A204.1 (cell line): Measurements from ENCODE around the gene CD44.
"Not testable (repeated sequence)": the region's sequence is repeated elsewhere in the genome, so short reads cannot be mapped to it uniquely, and the experiment has no call there.

Source experiments
- FAIRE-seq: peaks from 2 replicates; lab custom pipeline; 2012; peaks lifted over from hg19 to GRCh38; lab: Jason Lieb, UNC

The CD44 gene

DNA sequence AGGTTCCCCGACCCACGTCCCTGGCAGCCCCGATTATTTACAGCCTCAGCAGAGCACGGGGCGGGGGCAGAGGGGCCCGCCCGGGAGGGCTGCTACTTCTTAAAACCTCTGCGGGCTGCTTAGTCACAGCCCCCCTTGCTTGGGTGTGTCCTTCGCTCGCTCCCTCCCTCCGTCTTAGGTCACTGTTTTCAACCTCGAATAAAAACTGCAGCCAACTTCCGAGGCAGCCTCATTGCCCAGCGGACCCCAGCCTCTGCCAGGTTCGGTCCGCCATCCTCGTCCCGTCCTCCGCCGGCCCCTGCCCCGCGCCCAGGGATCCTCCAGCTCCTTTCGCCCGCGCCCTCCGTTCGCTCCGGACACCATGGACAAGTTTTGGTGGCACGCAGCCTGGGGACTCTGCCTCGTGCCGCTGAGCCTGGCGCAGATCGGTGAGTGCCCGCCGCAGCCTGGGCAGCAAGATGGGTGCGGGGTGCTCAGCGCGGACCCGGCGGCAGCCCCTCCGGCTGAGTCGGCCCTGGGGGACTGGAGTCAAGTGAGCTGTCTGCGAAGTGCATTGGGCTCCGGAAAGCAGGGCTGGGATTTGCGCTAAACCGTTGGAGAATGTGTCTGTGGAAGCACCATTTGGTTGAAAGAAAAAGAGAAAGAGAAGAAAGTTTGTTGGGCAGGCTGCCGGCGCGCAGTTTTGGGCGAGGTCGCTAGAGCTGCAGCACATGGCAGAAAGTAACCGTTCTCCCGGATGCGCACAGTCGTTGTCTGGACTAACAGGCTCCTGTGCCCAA lies at the start of gene CD44:
Gene CD44 (plus strand): TSS at position 229 of the 779 bp plus-strand sequence. CDS start 133 bp downstream, at position 362.
- no peak for FAIRE-seq

DNA sequence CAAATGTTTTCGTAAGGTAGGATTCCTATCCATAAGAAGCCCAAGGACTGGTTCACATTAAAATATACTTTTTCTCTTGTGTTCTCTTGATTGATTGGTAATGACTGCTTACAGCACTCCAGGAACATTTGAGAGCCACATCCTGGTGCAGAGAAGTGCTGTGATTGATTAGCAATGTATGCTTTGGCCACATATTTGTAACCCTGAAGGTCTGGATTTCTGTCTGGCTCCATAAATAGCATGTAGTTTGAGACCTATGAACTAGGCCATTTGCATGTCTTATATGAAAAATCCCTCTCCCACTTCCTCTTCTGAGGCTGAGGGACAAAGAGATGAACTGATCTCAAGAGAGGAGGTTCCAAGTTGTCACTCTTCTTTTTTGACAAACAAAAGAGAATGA lies 49.3 kb upstream of the CD44 start:
- no peak for FAIRE-seq

DNA sequence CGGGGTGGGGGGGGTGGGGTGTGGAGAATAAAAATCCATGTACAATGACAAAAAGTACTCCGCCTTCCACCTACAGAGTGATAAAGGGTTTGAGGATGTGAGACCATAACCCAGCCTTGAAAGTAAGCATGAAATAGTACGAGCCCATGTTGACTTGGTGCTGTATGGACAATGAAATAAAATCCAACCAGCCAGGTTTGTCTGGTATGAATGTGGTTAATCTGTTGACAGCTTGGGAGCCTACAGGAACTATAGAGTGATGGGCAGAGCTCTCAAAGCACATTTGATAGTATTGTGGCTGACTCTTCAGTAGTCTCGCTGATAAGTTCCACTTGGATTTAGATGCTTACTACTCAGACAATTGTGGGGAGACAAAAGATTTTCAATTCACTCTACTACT lies 48.8 kb upstream of the CD44 start:
- FAIRE-seq, result no peak

DNA sequence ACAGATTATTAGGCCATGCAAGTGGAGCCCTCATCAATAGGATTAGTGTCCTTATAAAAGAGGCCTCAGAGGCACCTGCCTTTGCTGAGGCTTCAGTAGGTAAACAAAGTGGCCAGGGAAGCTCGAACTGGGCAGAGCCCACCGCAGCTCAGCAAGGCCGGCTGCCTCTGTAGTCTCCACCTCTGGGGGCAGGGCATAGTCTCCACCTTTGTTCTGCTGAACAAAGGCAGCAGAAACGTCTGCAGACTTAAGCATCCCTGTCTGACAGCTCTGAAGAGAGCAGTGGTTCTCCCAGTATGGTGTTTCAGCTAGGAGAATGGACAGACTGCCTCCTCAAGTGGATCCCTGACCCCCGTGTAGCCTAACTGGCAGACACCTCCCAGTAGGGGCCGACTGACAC lies 48.0 kb upstream of the CD44 start:
- not testable (repeated sequence) for FAIRE-seq

DNA sequence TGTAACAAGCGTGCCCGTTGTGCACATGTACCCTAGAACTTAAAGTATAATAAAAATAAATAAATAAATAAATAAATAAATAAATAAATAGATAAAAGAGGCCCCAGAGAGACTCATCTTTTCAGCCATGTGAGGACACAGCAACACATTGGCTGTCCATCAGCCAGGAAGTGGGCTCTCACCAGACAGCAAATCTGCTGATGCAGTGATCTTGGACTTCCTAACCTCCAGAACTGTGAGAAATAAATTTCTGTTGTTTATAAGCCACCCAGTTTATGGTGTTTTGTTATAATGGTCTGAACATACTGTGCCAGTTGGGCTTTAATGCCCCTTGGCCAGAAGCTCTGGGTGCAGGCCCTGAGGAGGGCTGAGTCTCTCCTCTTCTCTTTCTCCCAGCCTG lies 42.2 kb upstream of the CD44 start:
- no peak for FAIRE-seq

DNA sequence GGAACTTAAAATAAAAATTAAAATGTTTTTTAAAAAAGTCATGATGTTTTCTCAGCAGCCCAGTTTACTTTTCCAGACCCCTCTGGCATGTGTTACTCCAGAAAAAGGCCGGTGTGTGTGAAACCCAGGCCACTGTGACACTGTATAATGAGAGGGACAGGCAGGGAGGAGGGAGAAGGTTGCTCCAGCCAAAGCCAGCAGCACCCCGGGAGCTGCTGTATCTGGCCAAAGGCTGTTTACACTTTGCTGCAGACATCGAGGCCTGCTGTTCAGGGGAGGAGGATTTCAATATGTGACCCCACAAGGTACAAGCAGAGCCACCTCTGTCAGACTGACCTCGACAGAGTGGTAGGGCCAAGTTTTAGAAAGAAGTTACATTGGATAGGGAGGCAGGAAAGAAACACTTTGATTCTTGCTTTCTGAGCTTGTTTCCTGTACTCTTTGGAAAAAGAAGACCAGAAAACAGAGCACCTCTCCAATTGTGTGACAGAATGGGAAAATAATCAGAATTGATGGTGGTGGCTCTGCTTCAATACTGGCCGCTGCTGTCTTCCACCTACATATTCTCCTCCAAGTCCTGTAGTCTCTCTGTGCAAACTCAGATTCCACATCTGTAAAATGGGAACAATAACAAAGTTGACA lies 41.0 kb upstream of the CD44 start:
- FAIRE-seq, result no peak

DNA sequence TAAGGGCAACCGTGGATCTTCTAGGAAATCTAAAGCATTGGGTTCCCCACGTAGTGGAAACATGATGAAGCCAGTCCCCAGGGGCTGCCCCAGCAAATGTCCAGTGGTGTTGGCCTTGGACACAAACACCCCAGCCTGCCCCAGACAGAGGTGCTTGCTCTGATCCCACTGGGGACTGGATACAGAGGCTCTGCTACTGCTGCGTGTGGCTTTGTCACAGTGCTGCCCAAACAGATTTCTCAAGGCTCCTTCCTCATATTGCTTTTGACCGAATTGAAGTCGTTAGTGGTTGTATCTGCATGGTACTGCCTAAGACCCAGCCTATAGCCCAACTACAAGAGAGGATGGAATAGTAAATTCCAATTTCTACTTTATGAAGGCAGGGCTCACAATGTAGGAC lies 40.1 kb upstream of the CD44 start:
- no peak for FAIRE-seq

DNA sequence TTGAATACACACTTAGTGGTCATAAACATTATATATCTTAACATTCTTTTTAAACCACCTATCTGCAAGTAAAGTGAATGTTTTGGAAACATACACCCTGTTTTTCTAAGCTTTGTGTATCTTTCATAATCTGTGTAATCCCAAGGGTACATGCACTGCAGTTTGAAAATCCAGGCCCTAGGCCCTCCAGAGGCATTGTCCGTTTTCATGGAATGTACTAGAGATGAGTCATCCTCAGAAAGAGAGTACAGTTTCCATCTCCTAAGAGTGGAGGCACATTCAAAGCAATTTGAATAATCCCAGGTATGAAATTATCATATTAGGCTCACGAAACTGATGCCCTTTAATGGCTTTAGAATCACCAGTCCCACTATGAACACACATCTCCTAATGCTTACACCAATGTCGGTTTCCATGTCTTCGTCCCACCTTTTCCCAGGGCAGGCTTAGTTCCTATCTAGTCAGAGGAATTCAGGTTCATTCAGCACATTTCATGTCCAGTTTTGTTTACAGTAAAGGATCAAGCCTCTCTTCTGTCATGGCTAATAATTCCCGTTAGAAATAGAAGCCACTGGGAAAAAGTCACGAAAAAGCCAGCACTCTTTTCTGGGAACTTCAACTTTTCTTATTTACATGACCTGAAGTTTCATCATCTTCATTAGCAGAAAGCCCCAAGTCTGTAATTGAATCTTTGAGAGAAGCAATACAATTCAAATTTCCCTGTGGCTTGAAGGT lies 39.5 kb upstream of the CD44 start:
- FAIRE-seq, result no peak

DNA sequence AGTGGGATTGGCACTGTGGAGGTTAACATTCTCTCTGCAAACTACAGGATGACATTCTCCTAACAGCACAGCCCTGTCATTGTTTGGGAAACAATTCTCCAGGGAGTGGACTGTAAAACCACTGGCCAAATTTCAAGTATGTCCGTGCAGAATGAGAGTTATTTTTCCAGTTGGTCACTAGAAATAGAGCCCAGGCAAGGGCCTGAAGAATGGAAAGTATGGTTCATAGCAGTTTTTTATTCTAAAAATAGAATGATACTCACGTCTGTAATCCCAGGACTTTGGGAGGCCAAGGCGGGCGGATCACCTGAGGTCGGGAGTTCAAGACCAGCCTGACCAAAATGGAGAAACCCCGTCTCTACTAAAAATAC lies 39.0 kb upstream of the CD44 start:
- no peak for FAIRE-seq

DNA sequence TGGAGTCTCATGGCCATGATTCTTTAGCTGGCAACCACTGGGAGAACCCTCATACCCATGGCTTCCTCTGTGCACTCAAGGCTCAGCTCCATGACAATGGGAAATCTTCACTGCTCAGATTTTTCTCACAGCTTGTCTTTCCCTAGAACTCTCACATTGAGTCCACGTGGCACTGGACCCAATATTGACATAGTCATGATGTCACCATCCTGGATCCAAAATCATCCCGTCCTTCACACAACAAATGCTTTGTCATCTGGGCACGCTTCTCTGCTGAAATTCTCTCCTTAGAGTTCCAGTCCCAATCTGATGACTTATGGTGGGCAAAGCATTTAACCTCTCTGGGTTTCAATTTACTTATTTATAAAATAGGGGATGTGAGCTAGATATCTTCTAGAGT lies 37.7 kb upstream of the CD44 start:
- no peak for FAIRE-seq

DNA sequence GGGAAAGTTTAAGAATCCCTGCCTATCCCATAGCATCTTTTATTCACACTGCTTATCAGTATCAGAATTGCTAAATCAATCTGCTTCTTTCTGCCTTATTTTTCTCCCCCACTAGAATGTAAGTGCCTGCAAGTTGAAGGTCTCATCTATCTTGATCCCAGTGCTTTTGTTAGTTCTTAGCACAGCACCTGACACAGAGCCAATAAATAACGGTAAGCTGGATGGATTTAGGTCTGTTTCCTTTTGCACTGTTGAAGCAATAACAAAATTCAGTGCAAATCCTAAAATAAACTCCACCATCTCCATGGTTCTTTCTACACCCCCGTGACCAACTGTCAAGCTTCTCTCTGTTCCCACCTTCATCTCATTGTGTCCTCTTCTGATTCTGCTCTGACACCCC lies 36.7 kb upstream of the CD44 start:
- FAIRE-seq, result no peak

DNA sequence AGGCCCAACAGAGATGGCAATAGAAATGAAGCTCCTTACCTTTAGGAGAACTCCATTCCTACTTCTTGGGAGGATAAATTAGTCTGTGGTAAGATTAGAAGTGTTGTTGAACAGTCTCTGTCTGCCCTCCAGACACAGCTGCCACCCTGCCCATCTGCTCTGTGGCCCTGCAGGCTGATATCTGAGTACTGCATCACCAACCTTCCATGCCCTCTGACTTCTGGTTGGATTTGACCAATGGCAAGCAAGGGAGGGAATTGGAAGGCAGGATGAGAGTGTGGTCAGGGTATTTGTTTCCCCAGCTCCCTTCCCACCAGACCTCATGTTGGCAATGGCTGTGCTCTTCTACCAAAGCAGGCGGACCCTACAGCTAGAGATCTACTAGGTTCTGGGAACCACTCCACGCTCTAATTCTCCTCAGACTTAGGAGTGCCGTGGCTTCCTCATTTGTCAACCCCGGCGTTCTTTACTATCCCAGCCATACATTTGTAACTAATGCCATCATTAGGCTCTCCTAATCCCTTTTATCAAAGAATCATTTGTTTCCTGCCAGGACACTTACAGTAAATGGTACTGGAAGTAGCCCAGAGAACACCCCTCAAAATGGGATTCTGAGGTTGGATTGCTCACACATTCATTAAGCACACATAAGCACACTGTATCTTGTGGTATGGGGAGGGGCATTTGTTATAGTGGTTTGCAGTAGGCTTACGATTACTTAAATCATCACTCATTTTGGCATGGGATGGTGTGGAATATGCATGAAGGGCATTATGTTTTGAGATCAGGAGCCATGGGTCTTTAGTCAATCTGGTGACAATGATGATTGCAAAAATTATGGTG lies 35.4 kb upstream of the CD44 start:
- no peak for FAIRE-seq

DNA sequence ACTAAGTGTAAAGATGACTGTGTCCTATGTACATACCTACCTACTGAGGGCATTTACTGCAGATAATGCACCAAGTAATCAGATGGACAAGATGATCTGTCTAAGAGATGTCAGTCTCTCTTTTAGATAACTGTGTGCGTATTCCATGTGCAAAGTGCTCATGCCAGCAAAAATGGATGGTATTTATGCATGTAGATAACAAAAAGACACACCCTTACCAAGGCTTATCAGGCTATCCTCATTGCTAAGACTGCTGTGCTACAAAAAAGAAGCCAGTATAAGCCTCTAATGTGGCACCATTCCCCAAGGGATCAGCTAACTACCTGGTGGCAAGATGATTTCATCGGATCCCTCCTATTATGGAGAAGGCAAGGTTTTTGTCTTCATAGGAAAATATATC lies 34.3 kb upstream of the CD44 start:
- no peak for FAIRE-seq

DNA sequence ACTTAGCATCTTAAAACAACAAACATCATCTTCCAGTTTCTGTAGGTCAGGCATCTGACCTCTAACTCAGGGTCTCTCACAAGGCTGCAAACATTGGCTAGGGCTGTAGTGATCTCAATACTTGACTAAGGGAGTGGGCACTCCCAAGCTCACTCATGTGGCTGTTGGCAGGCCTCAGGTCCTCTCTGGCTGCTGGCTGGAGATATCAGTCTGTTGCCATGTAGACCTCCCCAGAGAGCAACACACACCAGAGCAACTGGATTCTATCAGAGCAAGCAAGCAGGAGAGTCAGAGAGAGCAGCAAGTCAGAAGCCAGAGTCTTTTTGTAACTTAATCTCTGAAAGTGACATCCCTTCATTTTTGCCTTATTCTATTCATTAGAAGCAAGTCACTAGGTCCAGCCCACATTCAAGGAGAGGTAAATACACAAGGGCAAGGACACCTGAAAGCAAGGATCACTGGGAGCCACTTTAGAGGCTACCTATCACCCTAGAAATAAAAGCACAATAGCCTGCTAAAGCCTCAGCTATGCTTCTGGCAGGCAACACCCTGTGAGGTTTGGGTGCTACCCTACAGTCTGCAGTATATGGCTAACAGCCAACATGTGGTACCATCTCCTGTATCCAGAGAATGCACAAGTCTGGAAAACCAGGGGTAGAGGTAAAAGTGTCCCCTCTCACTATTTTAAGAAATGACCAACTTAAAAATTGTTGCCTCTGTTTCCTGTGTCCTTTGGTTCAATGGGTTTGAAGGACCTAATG lies 33.5 kb upstream of the CD44 start:
- no peak for FAIRE-seq

DNA sequence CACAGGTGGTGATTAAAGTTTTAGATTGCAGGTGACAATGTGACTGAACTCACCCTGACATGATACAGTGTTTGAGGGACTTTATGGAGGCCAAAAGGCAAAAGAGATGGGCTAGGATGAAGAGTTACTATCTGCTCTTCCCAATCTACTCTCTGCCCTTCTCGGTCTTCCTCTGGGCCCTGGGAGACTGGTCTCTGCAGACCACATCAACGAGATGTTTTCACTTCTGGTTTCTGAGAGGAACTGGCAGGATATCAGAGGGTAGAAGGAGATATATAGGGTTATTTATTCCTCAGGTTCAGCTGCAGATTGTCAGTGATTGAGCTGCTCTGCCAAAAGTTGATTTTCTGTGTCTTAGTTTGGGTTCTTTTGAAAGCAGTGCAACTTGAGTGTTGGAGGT lies 32.4 kb upstream of the CD44 start:
- FAIRE-seq, result no peak

DNA sequence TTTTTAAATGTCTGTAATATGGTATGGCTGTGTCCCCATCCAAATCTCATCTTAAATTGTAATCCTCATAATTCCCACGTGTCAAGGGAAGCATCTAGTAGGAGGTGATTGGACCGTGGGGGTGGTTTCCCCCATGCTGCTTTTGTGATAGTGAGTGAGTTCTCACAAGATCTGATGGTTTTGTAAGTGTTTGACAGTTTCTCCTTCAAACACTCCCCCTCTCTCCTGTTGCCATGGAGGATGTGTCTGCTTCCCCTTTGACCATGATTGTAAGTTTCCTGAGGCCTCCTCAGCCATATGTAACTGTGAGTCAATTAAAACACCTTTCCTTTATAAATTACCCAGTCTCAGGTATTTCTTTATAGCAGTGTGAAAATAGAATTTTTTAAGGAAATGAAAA lies 31.1 kb upstream of the CD44 start:
- FAIRE-seq, result no peak

DNA sequence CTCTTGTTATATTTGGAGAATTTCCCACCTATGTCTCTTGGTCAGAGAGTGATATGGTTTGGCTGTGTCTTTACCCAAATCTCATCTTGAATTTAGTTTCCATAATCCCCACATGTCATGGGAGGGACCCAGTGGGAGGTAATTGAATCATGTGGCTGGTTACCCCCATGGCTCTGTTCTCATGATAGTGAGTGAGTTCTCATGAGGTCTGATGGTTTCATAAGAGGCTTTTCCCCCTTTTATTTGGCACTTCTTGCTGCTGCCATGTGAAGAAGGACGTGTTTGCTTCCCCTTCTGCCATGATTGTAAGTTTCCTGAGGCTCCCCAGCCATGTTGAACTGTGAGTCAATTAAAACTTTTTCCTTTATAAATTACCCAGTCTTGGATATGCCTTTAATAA lies 30.6 kb upstream of the CD44 start:
- FAIRE-seq, result not testable (repeated sequence)

DNA sequence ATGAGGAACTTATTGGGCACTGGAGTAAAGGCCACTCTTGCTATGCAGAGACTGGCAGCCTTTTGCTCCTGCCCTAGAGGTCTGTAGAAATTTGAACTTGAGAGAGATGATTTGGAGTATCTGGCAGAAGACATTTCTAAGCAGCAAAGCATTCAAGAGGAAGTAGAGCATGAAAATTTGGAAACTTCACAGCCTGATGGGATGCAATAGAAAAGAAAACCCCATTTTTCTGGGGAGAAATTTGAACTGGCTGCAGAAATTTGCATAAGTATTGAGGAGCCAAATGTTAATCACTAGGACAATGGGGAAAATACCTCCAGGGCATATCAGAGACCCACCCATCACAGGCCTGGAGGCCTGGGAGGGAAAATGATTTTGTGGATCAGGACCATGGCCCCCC lies 29.9 kb upstream of the CD44 start:
- FAIRE-seq, result no peak

DNA sequence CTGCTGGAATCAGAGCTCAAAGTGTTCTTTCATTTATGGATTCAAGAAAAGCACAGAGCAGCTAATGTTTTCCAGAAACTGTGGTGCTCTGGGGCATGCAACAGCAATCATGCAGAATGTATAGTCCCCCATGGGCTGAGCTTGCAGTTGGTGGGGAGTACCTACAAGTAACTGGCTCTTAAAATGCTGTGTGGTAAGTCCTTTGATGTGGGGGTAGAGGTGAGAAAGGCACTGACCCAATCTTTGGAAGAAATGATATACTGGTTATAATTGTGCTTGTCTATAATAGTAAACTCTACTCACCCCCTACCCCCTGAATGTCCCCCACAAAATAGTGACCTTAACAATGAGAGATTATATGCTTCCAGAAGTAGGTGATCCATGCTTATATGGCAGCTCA lies 29.1 kb upstream of the CD44 start:
- FAIRE-seq, result no peak

DNA sequence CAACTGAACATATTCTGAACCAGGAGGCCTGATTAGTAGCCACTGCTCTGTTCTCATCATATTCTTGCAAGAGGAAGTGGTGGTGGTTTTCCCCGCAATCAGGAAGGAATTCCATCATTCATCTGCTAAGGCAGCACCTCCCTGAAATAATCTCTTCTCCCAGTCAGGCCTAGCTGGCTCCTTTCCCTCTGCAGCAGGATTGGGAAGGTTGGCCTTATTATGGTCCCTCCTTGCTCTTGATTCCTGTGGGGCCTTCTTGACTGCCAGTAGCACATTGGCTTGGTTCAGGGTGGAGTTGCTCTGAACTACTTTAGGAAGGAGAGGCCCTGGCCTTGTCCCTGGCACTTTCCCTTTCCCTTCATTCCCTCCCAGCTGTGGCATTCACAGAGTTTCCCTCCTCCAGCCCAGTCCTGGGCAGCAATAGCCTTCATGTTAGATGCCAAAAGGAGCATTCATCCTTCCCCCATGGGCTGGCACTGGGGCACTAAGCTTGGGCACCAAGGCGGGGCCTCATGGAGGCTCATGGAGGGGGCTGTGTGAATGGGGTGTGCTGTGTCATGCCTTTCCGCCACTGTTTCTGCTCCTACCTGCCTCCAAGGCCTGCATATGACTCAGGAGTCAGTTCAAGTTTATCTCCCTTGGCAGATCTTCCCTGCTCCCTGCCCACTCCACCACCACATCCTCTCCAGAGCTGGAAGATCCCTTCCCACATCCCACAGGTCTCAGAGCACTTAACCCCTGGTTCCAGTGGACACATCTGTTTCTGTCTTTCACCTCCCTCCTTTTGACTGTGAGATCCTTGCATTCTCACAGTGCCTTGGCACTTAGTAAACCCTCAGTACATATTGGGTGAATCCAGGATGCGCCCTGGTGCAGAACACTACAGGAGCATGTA lies 27.6 kb upstream of the CD44 start:
- no peak for FAIRE-seq
